Subcutaneous adipose tissue (tissue), 4 donors: ENCODE data around the gene GSAP. TPM values are rescaled to one million over a fixed set of nuclear protein-coding genes. Genes with fewer than 3 reads are reported as not detected.

Experiments
- CTCF ChIP-seq: fragments of 450-650 bp; IDR thresholded peaks from one replicate; pipeline ENCODE4 v1.5.1; 2016; ENCODE audit warnings: low read depth, mild to moderate bottlenecking, control low read depth, antibody characterized with exemption, moderate library complexity
- total RNA-seq, 4 donors: library from RNA; depleted of rRNA; stranded (reverse); fragments of >200 nt; gene quantifications; one replicate each; pipeline ENCODE4 v1.1.0, GENCODE V29; 2016

Gene GSAP
- total RNA-seq, 4 donors from 2014 or later = 29.6 to 50.1 (median 40.9) TPM

- no peak for TF ChIP-seq CTCF
Observed at GRCh38 chr7:77360104-77360503, 56.0 kb downstream of the GSAP start.

GRCh38 chr7:77359599-77359998 is 56.5 kb downstream of the GSAP start:
- TF ChIP-seq CTCF = no peak

- no peak for TF ChIP-seq CTCF
Observed at GRCh38 chr7:77354914-77355313, 61.2 kb downstream of the GSAP start.

- TF ChIP-seq CTCF = no peak
Observed at GRCh38 chr7:77354484-77354883, 61.7 kb downstream of the GSAP start.

GRCh38 chr7:77353911-77354310 is 62.2 kb downstream of the GSAP start:
- no peak for TF ChIP-seq CTCF

GRCh38 chr7:77353407-77353721 is 62.8 kb downstream of the GSAP start:
- no peak for TF ChIP-seq CTCF

- no peak for TF ChIP-seq CTCF
Observed at GRCh38 chr7:77352665-77353406, 63.3 kb downstream of the GSAP start.
